Testis (tissue), 3 donors: ENCODE measurements around the gene MTERF2. TPM values are rescaled to one million over a fixed set of nuclear protein-coding genes. Genes with fewer than 3 reads are reported as not detected.

Experiments
- DNase-seq: peaks from one replicate; pipeline ENCODE4 v3.0.0-alpha.2; 2019
- H3K27ac ChIP-seq, 2 donors: fragments of 200-600 bp; sonication (generic); one replicate each; pipeline ENCODE4 v1.5.1; 2019
- H3K27me3 ChIP-seq: fragments of 200-600 bp; sonication (generic); one replicate; pipeline ENCODE4 v1.5.1; 2019
- H3K36me3 ChIP-seq: fragments of 200-600 bp; sonication (generic); one replicate; pipeline ENCODE4 v1.5.1; 2017; ENCODE audit warnings: low read depth; ENCODE audit errors: missing control alignments
- H3K4me1 ChIP-seq: fragments of 200-600 bp; sonication (generic); one replicate; pipeline ENCODE4 v1.5.1; 2019
- H3K4me3 ChIP-seq, 2 donors: fragments of 200-600 bp; sonication (generic); one replicate each; pipeline ENCODE4 v1.5.1; 2017 to 2019
- H3K9me3 ChIP-seq: fragments of 200-600 bp; sonication (generic); one replicate; pipeline ENCODE4 v1.5.1; 2017
- POLR2A ChIP-seq: fragments of 450-650 bp; IDR thresholded peaks from one replicate; pipeline ENCODE4 v1.6.1; 2017; ENCODE audit warnings: antibody characterized with exemption, mild to moderate bottlenecking, moderate library complexity
- WGBS, 2 donors: methylation state at CpG; one replicate each; pipeline ENCODE4 v1.1.5; 2018; 5-methylcytosine and 5-hydroxymethylcytosine counted together
- intact Hi-C: fragments of 100-400 bp; cut with DNase I; formaldehyde crosslinking; loops from one replicate; pipeline ENCODE4 v1.15.1; 2023; ENCODE audit warnings: low total_unique reads
- polyA plus RNA-seq: library from polyadenylated mRNA; stranded (reverse); fragments of 350-450 nt; fragmentation: Illumina TruSeq; extraction: RNeasy Lipid Tissue Mini Kit (QIAGEN cat#74804); gene quantifications from one replicate; pipeline ENCODE4 v1.2.3, GENCODE V29; 2014; ENCODE audit warnings: low read depth, low replicate concordance; ENCODE audit not compliant: insufficient read depth
- total RNA-seq, 2 donors: library from RNA; depleted of rRNA; stranded (reverse); fragments of >200 nt; gene quantifications; one replicate each; pipeline ENCODE4 v1.2.3, GENCODE V29; 2016
- TF ChIP-seq, protein P1 (sequence below), 3 experiments: fragments of 450-650 bp in 2 of 3; fragments of 200-600 bp in 1 of 3; sonication (generic) in 1 of 3; IDR thresholded peaks; one replicate each; pipeline ENCODE4 v1.5.1; 2016 to 2019; ENCODE audit warnings: antibody characterized with exemption in 3 of 3, mild to moderate bottlenecking in 2 of 3, moderate library complexity in 1 of 3

MTERF2 gene
- total and polyA plus RNA-seq, 3 donors from 2014 or later: 19.5 to 25.2 (median 22.7) TPM

DNA sequence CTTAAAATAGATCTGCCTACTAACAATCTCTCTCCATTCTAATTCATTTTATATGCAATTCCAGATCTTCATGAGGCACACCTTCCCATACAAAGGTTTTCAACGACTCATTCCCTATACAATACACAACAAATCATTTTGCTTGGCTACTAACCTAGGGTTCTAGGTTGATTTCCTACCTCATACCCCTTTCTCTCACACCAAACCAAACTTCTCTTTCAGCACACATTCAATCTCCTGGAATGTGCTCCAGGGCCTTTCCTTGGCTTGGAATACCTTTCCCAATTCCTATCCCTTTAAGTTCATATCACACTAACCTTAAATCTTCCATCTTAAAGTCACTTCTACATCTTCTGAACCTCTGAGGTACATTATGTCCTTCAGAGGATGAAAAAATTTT lies 38.7 kb upstream of the MTERF2 start:
- no peak for DNase-seq
- Histone ChIP-seq H3K9me3 (no peaks in the 10 kb centered on the region), H3K27ac (no peak overlapping the region), H3K27me3 (no peaks in the 10 kb centered on the region), H3K4me3 (no peak overlapping the region), H3K4me1 (peaks cover 24% of the 10 kb centered on the region), H3K36me3 (no peaks in the 10 kb centered on the region)
- intact Hi-C loops: no loop called here
- TF ChIP-seq, protein P1, sequence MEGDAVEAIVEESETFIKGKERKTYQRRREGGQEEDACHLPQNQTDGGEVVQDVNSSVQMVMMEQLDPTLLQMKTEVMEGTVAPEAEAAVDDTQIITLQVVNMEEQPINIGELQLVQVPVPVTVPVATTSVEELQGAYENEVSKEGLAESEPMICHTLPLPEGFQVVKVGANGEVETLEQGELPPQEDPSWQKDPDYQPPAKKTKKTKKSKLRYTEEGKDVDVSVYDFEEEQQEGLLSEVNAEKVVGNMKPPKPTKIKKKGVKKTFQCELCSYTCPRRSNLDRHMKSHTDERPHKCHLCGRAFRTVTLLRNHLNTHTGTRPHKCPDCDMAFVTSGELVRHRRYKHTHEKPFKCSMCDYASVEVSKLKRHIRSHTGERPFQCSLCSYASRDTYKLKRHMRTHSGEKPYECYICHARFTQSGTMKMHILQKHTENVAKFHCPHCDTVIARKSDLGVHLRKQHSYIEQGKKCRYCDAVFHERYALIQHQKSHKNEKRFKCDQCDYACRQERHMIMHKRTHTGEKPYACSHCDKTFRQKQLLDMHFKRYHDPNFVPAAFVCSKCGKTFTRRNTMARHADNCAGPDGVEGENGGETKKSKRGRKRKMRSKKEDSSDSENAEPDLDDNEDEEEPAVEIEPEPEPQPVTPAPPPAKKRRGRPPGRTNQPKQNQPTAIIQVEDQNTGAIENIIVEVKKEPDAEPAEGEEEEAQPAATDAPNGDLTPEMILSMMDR (IDR thresholded peaks at IDR 0.05): no peak
- no peak for TF ChIP-seq POLR2A
- 90 to 91% methylated on average over 1 of the region's 1 CpG for WGBS, 2 donors

DNA sequence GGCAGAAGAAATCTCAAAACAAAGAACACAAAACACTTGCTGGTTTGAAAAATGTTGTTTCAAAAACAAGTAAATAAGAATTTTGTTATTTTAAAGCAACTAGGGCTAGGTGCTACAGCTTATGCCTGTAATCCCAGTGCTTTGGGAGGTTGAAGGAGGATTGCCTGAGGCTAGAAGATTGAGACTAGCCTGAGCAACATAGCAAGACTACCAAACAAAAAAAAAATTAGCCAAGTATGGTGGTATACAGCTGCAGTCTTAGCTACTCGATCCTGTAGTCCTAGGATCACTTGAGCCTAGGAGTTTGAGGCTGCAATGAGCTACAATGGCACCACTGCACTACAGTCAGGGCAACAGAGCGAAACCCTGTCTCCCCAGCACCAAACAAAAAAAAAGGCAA lies 32.6 kb upstream of the MTERF2 start:
- intact Hi-C loops: no loop called here
- no peaks in the 10 kb centered on the region for H3K9me3 ChIP-seq
- peaks cover 3% of the 10 kb centered on the region for H3K4me1 ChIP-seq
- 94 to 95% methylated on average over 2 of the region's 2 CpGs for WGBS, 2 donors
- TF ChIP-seq POLR2A: no peak
- TF ChIP-seq, protein P1 (IDR thresholded peaks at IDR 0.05): no peak
- H3K4me3 ChIP-seq: no peak overlapping the region
- H3K27me3 ChIP-seq: no peaks in the 10 kb centered on the region
- H3K36me3 ChIP-seq: no peaks in the 10 kb centered on the region
- H3K27ac ChIP-seq: no peak overlapping the region
- no peak for DNase-seq

DNA sequence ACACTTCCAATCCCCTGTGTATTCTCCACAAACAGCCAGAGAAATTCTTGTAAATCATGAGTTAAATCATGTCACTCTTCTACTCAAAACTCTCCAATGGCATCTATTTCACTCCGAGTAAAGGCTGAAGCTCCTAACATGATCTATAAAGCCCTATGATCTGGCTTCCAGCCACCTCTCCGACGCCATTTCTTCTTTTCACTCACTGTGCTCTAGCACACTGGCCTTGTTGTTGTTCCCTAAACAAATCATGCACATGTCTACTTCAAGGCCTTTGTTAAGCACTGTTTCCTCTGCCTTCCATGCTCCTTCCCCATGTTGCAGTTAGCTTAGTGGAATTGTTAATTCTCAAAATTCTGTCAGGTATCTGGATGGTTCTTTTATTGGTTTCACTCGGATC lies 30.1 kb upstream of the MTERF2 start:
- no peaks in the 10 kb centered on the region for H3K4me1 ChIP-seq
- H3K36me3 ChIP-seq: no peaks in the 10 kb centered on the region
- H3K27me3 ChIP-seq: no peaks in the 10 kb centered on the region
- no peak for DNase-seq
- no peak overlapping the region for H3K4me3 ChIP-seq
- TF ChIP-seq, protein P1 (IDR thresholded peaks at IDR 0.05): no peak
- no peak for TF ChIP-seq POLR2A
- intact Hi-C loops: no loop called here
- no peaks in the 10 kb centered on the region for H3K9me3 ChIP-seq
- 64 to 76% methylated on average over 4 of the region's 4 CpGs for WGBS, 2 donors
- no peak overlapping the region for H3K27ac ChIP-seq

DNA sequence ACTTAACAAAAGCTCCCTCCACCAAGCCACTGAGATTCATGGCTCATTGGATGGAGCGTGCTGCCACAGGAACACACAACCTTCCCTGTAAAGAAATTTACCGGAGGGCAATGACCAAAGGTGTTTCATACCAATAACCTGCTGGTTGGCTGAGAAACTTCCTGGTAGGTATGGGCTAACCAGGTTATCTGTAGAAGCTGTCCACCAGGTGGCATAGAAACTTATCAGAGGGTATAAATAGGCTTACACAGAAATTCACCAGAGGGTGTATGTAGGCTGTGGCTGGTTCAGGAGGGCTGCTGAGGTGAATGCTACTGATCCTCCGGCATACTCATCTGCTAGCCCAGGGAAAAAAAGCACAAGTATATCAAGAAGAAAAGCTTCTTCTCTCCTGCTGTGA lies 27.1 kb upstream of the MTERF2 start:
- Histone ChIP-seq H3K4me1 (no peaks in the 10 kb centered on the region), H3K9me3 (no peaks in the 10 kb centered on the region), H3K36me3 (no peaks in the 10 kb centered on the region), H3K27me3 (no peaks in the 10 kb centered on the region), H3K4me3 (no peak overlapping the region), H3K27ac (no peak overlapping the region)
- TF ChIP-seq POLR2A: no peak
- TF ChIP-seq, protein P1 (IDR thresholded peaks at IDR 0.05): no peak
- no peak for DNase-seq
- intact Hi-C loops: no loop called here
- WGBS, 2 donors: 64 to 91% methylated on average over 3 of the region's 3 CpGs

DNA sequence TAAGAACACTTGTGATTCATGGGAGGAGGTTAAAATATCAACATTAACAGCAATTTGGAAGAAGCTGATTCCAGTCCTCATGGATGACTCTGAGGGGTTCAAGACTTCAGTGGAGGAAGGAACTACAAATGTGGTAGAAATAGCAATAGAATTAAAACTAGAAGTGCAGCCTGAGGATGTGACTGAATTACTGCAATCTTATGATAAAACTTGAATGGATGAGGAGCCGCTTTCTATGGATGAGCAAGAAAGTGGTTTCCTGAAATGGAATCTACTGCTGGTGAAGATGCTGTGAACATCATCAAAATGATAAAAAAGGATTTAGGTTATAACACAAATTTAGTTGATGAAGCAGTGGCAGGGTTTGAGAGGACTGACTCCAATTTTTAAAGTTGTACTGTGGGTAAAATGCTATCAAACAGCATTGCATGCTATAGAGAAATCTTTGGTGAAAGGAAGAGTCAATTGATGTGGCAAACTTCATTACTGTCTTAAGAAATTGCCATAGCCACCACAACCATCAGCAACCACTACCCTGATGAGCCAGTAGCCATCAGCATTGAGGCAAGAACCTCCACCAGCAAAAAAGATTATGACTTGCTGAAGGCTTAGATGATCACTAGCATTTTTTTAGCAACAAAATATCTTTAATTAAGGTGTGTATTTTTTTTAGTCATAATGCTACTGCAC lies 25.9 kb upstream of the MTERF2 start:
- no peak for DNase-seq
- Histone ChIP-seq H3K27ac (no peak overlapping the region), H3K27me3 (no peaks in the 10 kb centered on the region), H3K4me3 (no peak overlapping the region), H3K36me3 (no peaks in the 10 kb centered on the region), H3K9me3 (no peaks in the 10 kb centered on the region), H3K4me1 (no peaks in the 10 kb centered on the region)
- no peak for TF ChIP-seq POLR2A
- TF ChIP-seq, protein P1 (IDR thresholded peaks at IDR 0.05): no peak
- 82 to 100% methylated on average over 1 of the region's 1 CpG for WGBS, 2 donors
- intact Hi-C loops: no loop called here
